A673 (cell line): ENCODE results near the gene RNF187. TPM values are rescaled to one million over a fixed set of nuclear protein-coding genes. Genes with fewer than 3 reads are reported as not detected.

Experiments used
- BruUV-seq: library from RNA; stranded (reverse); fragments of 400-500 nt; replicated peaks from 2 replicates; lab custom pipeline; 2021; lab: Mats Ljungman, UMichigan
- CTCF ChIA-PET: fragments of 300-600 bp; sonication (Branson Sonifier 250); formaldehyde crosslinking; loops from one replicate; lab custom pipeline; 2022; ENCODE audit warnings: antibody characterized with exemption; lab: Charles Lee
- POLR2A ChIA-PET: fragments of 300-600 bp; sonication (Branson Sonifier 250); formaldehyde crosslinking; loops from one replicate; lab custom pipeline; 2022; ENCODE audit warnings: antibody characterized with exemption; ENCODE audit not compliant: low non-redundant PET; lab: Charles Lee
- DNase-seq: peaks from one replicate; pipeline ENCODE4 v3.0.0-alpha.2; 2015; ENCODE audit warnings: low spot score
- H3K27ac ChIP-seq: fragments of 200-600 bp; sonication (generic); 2 replicates; pipeline ENCODE4 v1.5.1; 2016; ENCODE audit warnings: mixed run types, low read depth, mild to moderate bottlenecking, mixed read lengths, antibody characterized with exemption, low read length; ENCODE audit not compliant: poor library complexity, severe bottlenecking
- H3K27me3 ChIP-seq: fragments of 200-600 bp; sonication (generic); replicated peaks from 2 replicates; pipeline ENCODE4 v1.6.1; 2017; ENCODE audit warnings: mixed run types, low read depth, mild to moderate bottlenecking, mixed read lengths, antibody characterized with exemption, low read length; ENCODE audit not compliant: insufficient read depth, poor library complexity
- H3K36me3 ChIP-seq: fragments of 200-600 bp; sonication (generic); 2 replicates; pipeline ENCODE4 v1.6.1; 2016; ENCODE audit warnings: mixed run types, mild to moderate bottlenecking, mixed read lengths, antibody characterized with exemption, low read length; ENCODE audit not compliant: insufficient read depth, poor library complexity, severe bottlenecking
- H3K4me1 ChIP-seq: fragments of 200-600 bp; sonication (generic); 2 replicates; pipeline ENCODE4 v1.6.1; 2017; ENCODE audit warnings: mixed run types, mild to moderate bottlenecking, mixed read lengths, antibody characterized with exemption, low read length; ENCODE audit not compliant: insufficient read depth, poor library complexity, severe bottlenecking
- H3K4me3 ChIP-seq: fragments of 200-600 bp; sonication (generic); 2 replicates; pipeline ENCODE4 v1.5.1; 2016; ENCODE audit warnings: low read depth, mixed run types, mild to moderate bottlenecking, mixed read lengths, low read length; ENCODE audit not compliant: poor library complexity, severe bottlenecking
- H3K9me3 ChIP-seq: fragments of 200-600 bp; sonication (generic); 2 replicates; pipeline ENCODE4 v1.6.1; 2016; ENCODE audit warnings: mixed run types, low read depth, mild to moderate bottlenecking, mixed read lengths, antibody characterized with exemption, low read length; ENCODE audit not compliant: poor library complexity, severe bottlenecking
- CTCF ChIP-seq: fragments of 300-800, 200-600 bp; sonication (generic); conservative IDR thresholded peaks from 2 replicates; pipeline ENCODE4 v1.5.1; 2017; ENCODE audit warnings: low read depth, mild to moderate bottlenecking, antibody characterized with exemption, low read length, moderate library complexity, mixed read lengths
- EZH2 ChIP-seq: fragments of 200-600 bp; sonication (generic); IDR thresholded peaks from 2 replicates; pipeline ENCODE4 v1.6.1; 2017; ENCODE audit warnings: borderline replicate concordance, low read depth, mild to moderate bottlenecking, mixed read lengths, antibody characterized with exemption, low read length; ENCODE audit not compliant: poor library complexity, severe bottlenecking
- intact Hi-C: fragments of 100-400 bp; cut with micrococcal nuclease; formaldehyde crosslinking; loops from one replicate; pipeline ENCODE4 v1.10.0; 2022; ENCODE audit not compliant: unreplicated experiment
- total RNA-seq: library from RNA; stranded (reverse); gene quantifications from 2 replicates; pipeline ENCODE4 v1.2.3, GENCODE V29; 2021

The RNF187 gene
- total RNA-seq, 1 experiment from 2014 or later, result 146 TPM

- POLR2A ChIA-PET, result no interaction called here
- peak; percentile 24 for DNase-seq
- no peaks in the 10 kb centered on the region for H3K36me3 ChIP-seq
- H3K9me3 ChIP-seq, result no peaks in the 10 kb centered on the region
- H3K27ac ChIP-seq, result no peak overlapping the region
- intact Hi-C loops, result no loop called here
- H3K4me3 ChIP-seq, result peak overlapping the region; percentile 28
- CTCF ChIA-PET, result no interaction called here
- BruUV-seq, result no TSS peak
- no peak for TF ChIP-seq CTCF
- no peak for TF ChIP-seq EZH2
- H3K4me1 ChIP-seq, result peaks cover 4% of the 10 kb centered on the region
- H3K27me3 ChIP-seq, result peaks cover 21% of the 10 kb centered on the region
Measured at GRCh38 chr1:228445843-228446650, 41.1 kb upstream of the RNF187 start.

GRCh38 chr1:228446852-228447251, 40.3 kb upstream of the RNF187 start:
- Histone ChIP-seq H3K27me3 (peaks cover 18% of the 10 kb centered on the region), H3K27ac (no peak overlapping the region), H3K4me1 (peaks cover 4% of the 10 kb centered on the region), H3K9me3 (no peaks in the 10 kb centered on the region), H3K4me3 (no peak overlapping the region), H3K36me3 (no peaks in the 10 kb centered on the region)
- no peak for TF ChIP-seq CTCF
- TF ChIP-seq EZH2, result no peak
- CTCF ChIA-PET, result no interaction called here
- POLR2A ChIA-PET, result interaction anchor here (0.7 kb wide), 1 partner anchor 1264 kb away, joined by 3 read pairs; no protein-coding TSS in a partner anchor
- BruUV-seq, result no TSS peak
- intact Hi-C loops, result no loop called here
- no peak for DNase-seq

GRCh38 chr1:228448372-228448771, 38.8 kb upstream of the RNF187 start:
- H3K9me3 ChIP-seq, result no peaks in the 10 kb centered on the region
- no peak overlapping the region for H3K4me3 ChIP-seq
- H3K27me3 ChIP-seq, result peaks cover 14% of the 10 kb centered on the region
- H3K4me1 ChIP-seq, result peaks cover 4% of the 10 kb centered on the region
- no peak for TF ChIP-seq CTCF
- no peak for TF ChIP-seq EZH2
- POLR2A ChIA-PET, result no interaction called here
- BruUV-seq, result no TSS peak
- CTCF ChIA-PET, result no interaction called here
- intact Hi-C loops, result no loop called here
- no peak overlapping the region for H3K27ac ChIP-seq
- DNase-seq, result no peak
- no peaks in the 10 kb centered on the region for H3K36me3 ChIP-seq
